Keratinocyte (primary cell): ENCODE measurements around the gene ADRM1. TPM values are rescaled to one million over a fixed set of nuclear protein-coding genes. Genes with fewer than 3 reads are reported as not detected.

ENCODE experiments used
- DNase-seq: peaks from one replicate; pipeline ENCODE4 v3.0.0-alpha.2; 2011; ENCODE audit warnings: low read depth, missing footprints, low spot score
- FAIRE-seq: peaks from 2 replicates; lab custom pipeline; 2011; peaks lifted over from hg19 to GRCh38; lab: Jason Lieb, UNC
- H2AFZ ChIP-seq: 2 replicates; pipeline ENCODE4 v1.6.0; 2012; ENCODE audit warnings: low read length, control low read depth, inconsistent platforms; ENCODE audit not compliant: control insufficient read depth
- H3K27ac ChIP-seq: 2 replicates; pipeline ENCODE4 v1.5.1; 2011; ENCODE audit warnings: low read length; ENCODE audit not compliant: control insufficient read depth, insufficient read depth
- H3K27me3 ChIP-seq: 3 replicates; pipeline ENCODE4 v1.6.0; 2011; ENCODE audit warnings: low read length; ENCODE audit not compliant: control insufficient read depth, insufficient read depth; ENCODE audit errors: extremely low read depth
- H3K36me3 ChIP-seq, 2 experiments: 2 replicates in 1 of 2; 3 replicates in 1 of 2; pipeline ENCODE4 v1.5.1; 2011; ENCODE audit warnings: low read length in 2 of 2, mild to moderate bottlenecking in 1 of 2; ENCODE audit not compliant: control insufficient read depth in 2 of 2, insufficient read depth in 2 of 2; ENCODE audit errors: extremely low read depth in 1 of 2
- H3K4me1 ChIP-seq: 3 replicates; pipeline ENCODE4 v1.5.1; 2011; ENCODE audit warnings: low read length; ENCODE audit not compliant: control insufficient read depth, insufficient read depth; ENCODE audit errors: extremely low read depth
- H3K4me2 ChIP-seq: 3 replicates; pipeline ENCODE4 v1.6.0; 2011; ENCODE audit warnings: low read depth, low read length; ENCODE audit not compliant: control insufficient read depth, insufficient read depth; ENCODE audit errors: extremely low read depth
- H3K4me3 ChIP-seq, 3 experiments: fragments of 200-600 bp in 1 of 3; sonication (generic) in 1 of 3; 2 replicates in 2 of 3; 3 replicates in 1 of 3; pipeline ENCODE4 v1.5.1; 2011 to 2016; ENCODE audit warnings: low read length in 3 of 3, mild to moderate bottlenecking in 3 of 3, control low read depth in 2 of 3, inconsistent platforms in 1 of 3, low read depth in 1 of 3, mixed read lengths in 1 of 3, mixed run types in 1 of 3, moderate library complexity in 1 of 3; ENCODE audit not compliant: control insufficient read depth in 2 of 3, insufficient read depth in 2 of 3; ENCODE audit errors: extremely low read depth in 1 of 3
- H3K79me2 ChIP-seq: 2 replicates; pipeline ENCODE4 v1.6.0; 2012; ENCODE audit warnings: low read length; ENCODE audit not compliant: control insufficient read depth, insufficient read depth
- H3K9ac ChIP-seq: 3 replicates; pipeline ENCODE4 v1.6.0; 2011; ENCODE audit warnings: low read length; ENCODE audit not compliant: control insufficient read depth, insufficient read depth; ENCODE audit errors: extremely low read depth
- H3K9me1 ChIP-seq: 3 replicates; pipeline ENCODE4 v1.6.0; 2011; ENCODE audit warnings: low read length; ENCODE audit not compliant: control insufficient read depth, insufficient read depth; ENCODE audit errors: extremely low read depth
- H3K9me3 ChIP-seq: 2 replicates; pipeline ENCODE4 v1.5.1; 2012; ENCODE audit warnings: low read depth, low read length; ENCODE audit not compliant: control insufficient read depth
- H4K20me1 ChIP-seq: 3 replicates; pipeline ENCODE4 v1.6.0; 2011; ENCODE audit warnings: low read length; ENCODE audit not compliant: control insufficient read depth, insufficient read depth; ENCODE audit errors: extremely low read depth
- CTCF ChIP-seq, 3 experiments: IDR thresholded peaks in 1 of 3; conservative IDR thresholded peaks in 1 of 3; optimal IDR thresholded peaks in 1 of 3; 2 replicates in 2 of 3; 3 replicates in 1 of 3; pipeline versions ENCODE3 to v1.5.1; 2011; ENCODE audit warnings: low read length in 3 of 3, mild to moderate bottlenecking in 3 of 3, moderate library complexity in 2 of 3, control low read depth in 1 of 3, inconsistent platforms in 1 of 3; ENCODE audit not compliant: insufficient read depth in 2 of 3; ENCODE audit errors: extremely low read depth in 1 of 3
- EZH2 ChIP-seq: IDR thresholded peaks from one replicate; pipeline ENCODE4 v1.6.1; 2012; ENCODE audit warnings: inconsistent platforms, mild to moderate bottlenecking, low read length, moderate library complexity
- dilution Hi-C: fragments of 300-500 bp; cut with MboI; formaldehyde crosslinking; loops from one replicate; pipeline ENCODE4 v1.7.0; 2020; ENCODE audit warnings: low sequenced_read_pairs; ENCODE audit not compliant: extremely low pct_ligation_motif_present
- polyA plus RNA-seq, 5 experiments: library from polyadenylated mRNA; depleted of rRNA in 3 of 5; stranded (reverse) in 3 of 5; stranded (forward) in 1 of 5; unstranded in 1 of 5; fragments of >200 nt; gene quantifications; 1 replicate in 1 of 5; 2 replicates in 3 of 5; 3 replicates in 1 of 5; pipeline versions ENCODE4 v1.2.1 to v1.2.3, GENCODE V29; 2011 to 2012; ENCODE audit warnings: missing spikeins in 2 of 5, low read depth in 1 of 5, low replicate concordance in 1 of 5

The ADRM1 gene
- polyA plus RNA-seq, 1 donor (not counting 4 experiments of a cell fraction or from before 2014, with no cell fraction given), result 91.4 TPM

- Histone ChIP-seq H3K9me1 (no peaks in the 10 kb centered on the region), H4K20me1 (no peaks in the 10 kb centered on the region), H3K79me2 (no peaks in the 10 kb centered on the region), H2AFZ (no peak overlapping the region), H3K36me3 (peaks cover 18 to 42% of the 10 kb centered on the region in 2 experiments), H3K4me2 (no peak overlapping the region), H3K4me3 (no peak overlapping the region), H3K9me3 (peaks cover 3% of the 10 kb centered on the region), H3K9ac (no peak overlapping the region), H3K27ac (no peak overlapping the region), H3K27me3 (no peaks in the 10 kb centered on the region), H3K4me1 (peaks cover 13% of the 10 kb centered on the region)
- FAIRE-seq (no peak), DNase-seq (no peak)
- TF ChIP-seq EZH2 (no peak), CTCF (optimal IDR thresholded peaks at IDR 0.05 in 1 of 3, IDR thresholded peaks at IDR 0.05 in 1 of 3, conservative IDR thresholded peaks at IDR 0.05 in 1 of 3; ENCODE audit: extremely low read depth in 1 of 3, insufficient read depth in 2 of 3, low read length in 3 of 3) (no peak)
- dilution Hi-C loops, result no loop called here
These were observed 37.4 kb upstream of the ADRM1 start for GRCh38 chr20:62265365-62265764.

GRCh38 chr20:62266340-62266739 lies 36.5 kb upstream of the ADRM1 start:
- peaks cover 18 to 37% of the 10 kb centered on the region in 2 experiments for H3K36me3 ChIP-seq
- no peak overlapping the region for H2AFZ ChIP-seq
- no peak overlapping the region for H3K4me3 ChIP-seq
- peaks cover 13% of the 10 kb centered on the region for H3K4me1 ChIP-seq
- no peaks in the 10 kb centered on the region for H3K9me1 ChIP-seq
- DNase-seq (no peak), FAIRE-seq (no peak)
- no peak overlapping the region for H3K4me2 ChIP-seq
- no peak overlapping the region for H3K9ac ChIP-seq
- dilution Hi-C loops, result no loop called here
- no peak for TF ChIP-seq EZH2
- TF ChIP-seq CTCF (optimal IDR thresholded peaks at IDR 0.05 in 1 of 3, IDR thresholded peaks at IDR 0.05 in 1 of 3, conservative IDR thresholded peaks at IDR 0.05 in 1 of 3; ENCODE audit: extremely low read depth in 1 of 3, insufficient read depth in 2 of 3, low read length in 3 of 3), result no peak
- H3K27ac ChIP-seq, result no peak overlapping the region
- H4K20me1 ChIP-seq, result no peaks in the 10 kb centered on the region
- no peaks in the 10 kb centered on the region for H3K27me3 ChIP-seq
- H3K79me2 ChIP-seq, result no peaks in the 10 kb centered on the region
- peaks cover 3% of the 10 kb centered on the region for H3K9me3 ChIP-seq
